GM21526 (cell line): ENCODE results near the gene MYH11.
"Not testable (repeated sequence)": the region's sequence is repeated elsewhere in the genome, so short reads cannot be mapped to it uniquely, and the experiment has no call there.

ENCODE experiments used
- ATAC-seq: cut with Tn5 transposase; IDR thresholded peaks from one replicate; pipeline ENCODE4 v1.9.1; 2021; ENCODE audit warnings: moderate library complexity; ENCODE audit not compliant: unreplicated experiment, low FRiP score

The MYH11 gene

GRCh38 chr16:15811481-15812400 lies 45.1 kb downstream of the MYH11 start:
- no peak for ATAC-seq

GRCh38 chr16:15810949-15811348 lies 45.9 kb downstream of the MYH11 start:
- ATAC-seq: no peak

GRCh38 chr16:15810411-15810810 lies 46.4 kb downstream of the MYH11 start:
- no peak for ATAC-seq

- not testable (repeated sequence) for ATAC-seq
Observed at GRCh38 chr16:15809297-15809696, 47.5 kb downstream of the MYH11 start.

GRCh38 chr16:15808071-15808470 lies 48.8 kb downstream of the MYH11 start:
- no peak for ATAC-seq

GRCh38 chr16:15807603-15808009 lies 49.2 kb downstream of the MYH11 start:
- no peak for ATAC-seq

- ATAC-seq: no peak
Observed at GRCh38 chr16:15803618-15804017, 53.2 kb downstream of the MYH11 start.

- no peak for ATAC-seq
Observed at GRCh38 chr16:15799851-15800495, 56.9 kb downstream of the MYH11 start.

- ATAC-seq: no peak
Observed at GRCh38 chr16:15798671-15799070, 58.2 kb downstream of the MYH11 start.

GRCh38 chr16:15796885-15797284 lies 59.9 kb downstream of the MYH11 start:
- no peak for ATAC-seq

- ATAC-seq: no peak
Observed at GRCh38 chr16:15795615-15796014, 61.2 kb downstream of the MYH11 start.

- no peak for ATAC-seq
Observed at GRCh38 chr16:15792563-15792971, 64.3 kb downstream of the MYH11 start.

- ATAC-seq: no peak
Observed at GRCh38 chr16:15790458-15790857, 66.4 kb downstream of the MYH11 start.

GRCh38 chr16:15789816-15790215 lies 67.0 kb downstream of the MYH11 start:
- ATAC-seq: not testable (repeated sequence)

GRCh38 chr16:15788846-15789239 lies 68.0 kb downstream of the MYH11 start:
- ATAC-seq: no peak

GRCh38 chr16:15786501-15786900 lies 70.3 kb downstream of the MYH11 start:
- ATAC-seq: no peak

GRCh38 chr16:15785386-15786059 lies 71.3 kb downstream of the MYH11 start:
- no peak for ATAC-seq

- ATAC-seq: no peak
Observed at GRCh38 chr16:15783985-15784384, 72.8 kb downstream of the MYH11 start.

GRCh38 chr16:15782573-15783365 lies 74.1 kb downstream of the MYH11 start:
- no peak for ATAC-seq

GRCh38 chr16:15781650-15782049 lies 75.2 kb downstream of the MYH11 start:
- no peak for ATAC-seq
